ENCODE measurements around the gene SLC9A6.

SLC9A6 gene

GRCh38 chrX:135985157-135985972 is at the start of gene SLC9A6 (continued):
- TF ChIP-seq ZNF391 (tag by site-specific recombination; IDR thresholded peaks at IDR 0.05; ENCODE audit: borderline replicate concordance, low read depth) = no peak
- TF ChIP-seq ZEB2 (tag by site-specific recombination; IDR thresholded peaks at IDR 0.05) = peak; percentile 35; the same call in 1 of the 2 replicates
- TF ChIP-seq SALL2 (tag by site-specific recombination; IDR thresholded peaks at IDR 0.05; ENCODE audit: borderline replicate concordance) = no peak
- TF ChIP-seq HOXC10 (CRISPR knock-in tag; IDR thresholded peaks at IDR 0.05) = no peak
- no peak for TF ChIP-seq ZSCAN23 (tag by site-specific recombination; IDR thresholded peaks at IDR 0.05)
- TF ChIP-seq ZNF548 (tag by site-specific recombination; IDR thresholded peaks at IDR 0.05) = no peak
- TF ChIP-seq ZNF529 (tag by site-specific recombination; IDR thresholded peaks at IDR 0.05; ENCODE audit: insufficient replicate concordance) = no peak
- TF ChIP-seq ZNF202 (tag by site-specific recombination; IDR thresholded peaks at IDR 0.05; ENCODE audit: borderline replicate concordance) = no peak
- TF ChIP-seq ZNF521 (tag by site-specific recombination; IDR thresholded peaks at IDR 0.05) = no peak
- TF ChIP-seq ZNF549 (tag by site-specific recombination; IDR thresholded peaks at IDR 0.05) = no peak
- no peak for TF ChIP-seq ZNF416 (tag by site-specific recombination; IDR thresholded peaks at IDR 0.05)
- no peak for TF ChIP-seq ZNF239 (tag by site-specific recombination; IDR thresholded peaks at IDR 0.05)
- no peak for TF ChIP-seq ZNF169 (tag by site-specific recombination; IDR thresholded peaks at IDR 0.05)
- TF ChIP-seq ZNF398 (tag by site-specific recombination; IDR thresholded peaks at IDR 0.05) = peak; percentile 43
- TF ChIP-seq SP7 (tag by site-specific recombination; IDR thresholded peaks at IDR 0.05) = peak; percentile 48
- no peak for TF ChIP-seq RBAK (tag by site-specific recombination; IDR thresholded peaks at IDR 0.05)
- TF ChIP-seq ZNF621 (tag by site-specific recombination; IDR thresholded peaks at IDR 0.05) = no peak
- TF ChIP-seq GFI1B (tag by site-specific recombination; IDR thresholded peaks at IDR 0.05) = no peak
- TF ChIP-seq BCL11A (tag by site-specific recombination; IDR thresholded peaks at IDR 0.05; ENCODE audit: low read depth) = peak; percentile 40; the same call in 1 of the 2 replicates
- no peak for TF ChIP-seq ZBTB1 (tag by site-specific recombination; IDR thresholded peaks at IDR 0.05)
- no peak for TF ChIP-seq ZNF248 (tag by site-specific recombination; IDR thresholded peaks at IDR 0.05)
- TF ChIP-seq ZNF624 (tag by site-specific recombination; IDR thresholded peaks at IDR 0.05) = no peak
- no peak for TF ChIP-seq ZNF37A (tag by site-specific recombination; IDR thresholded peaks at IDR 0.05)
- no peak for TF ChIP-seq ZNF184 (tag by site-specific recombination; IDR thresholded peaks at IDR 0.05)
- no peak for TF ChIP-seq ZIC2 (tag by site-specific recombination; IDR thresholded peaks at IDR 0.05)
- peak; percentile 92 for TF ChIP-seq ZFP69B (tag by site-specific recombination; IDR thresholded peaks at IDR 0.05)
- no peak for TF ChIP-seq ZNF214 (tag by site-specific recombination; IDR thresholded peaks at IDR 0.05; ENCODE audit: borderline replicate concordance)
- TF ChIP-seq ZNF112 (tag by site-specific recombination; IDR thresholded peaks at IDR 0.05) = no peak
- no peak for TF ChIP-seq ZNF654 (tag by site-specific recombination; IDR thresholded peaks at IDR 0.05; ENCODE audit: low read depth)
- no peak for TF ChIP-seq ZNF558 (tag by site-specific recombination; IDR thresholded peaks at IDR 0.05)
- no peak for TF ChIP-seq ZNF274 (IDR thresholded peaks at IDR 0.05; ENCODE audit: low read length)
- TF ChIP-seq ZNF274 (tag by site-specific recombination; IDR thresholded peaks at IDR 0.05; ENCODE audit: borderline replicate concordance) = no peak
- TF ChIP-seq AEBP2 (tag by site-specific recombination; IDR thresholded peaks at IDR 0.05; ENCODE audit: borderline replicate concordance) = no peak
- TF ChIP-seq ZBTB6 (tag by site-specific recombination; IDR thresholded peaks at IDR 0.05) = no peak
- TF ChIP-seq TCF7L2 (IDR thresholded peaks at IDR 0.05; ENCODE audit: borderline replicate concordance, low read depth, low read length) = no peak
- TF ChIP-seq ZBTB20 (tag by site-specific recombination; IDR thresholded peaks at IDR 0.05) = no peak
- no peak for TF ChIP-seq ZNF16 (tag by site-specific recombination; IDR thresholded peaks at IDR 0.05; ENCODE audit: low read depth)
